ENCODE results near the gene CXCL9. TPM values are rescaled to one million over a fixed set of nuclear protein-coding genes. Genes with fewer than 3 reads are reported as not detected.

Gene CXCL9
- total and polyA plus RNA-seq, 2 experiments from 2014 or later: not detected

GRCh38 chr4:76036855-76037254, 29.5 kb upstream of the CXCL9 start:
- Histone ChIP-seq H3K27me3 (no peaks in the 10 kb centered on the region), H3K9me2 (replicated peaks; ENCODE audit: insufficient read depth) (no peaks in the 10 kb centered on the region), H3K36me3 (replicated peaks; ENCODE audit: insufficient read depth, low read depth) (no peaks in the 10 kb centered on the region), H4K20me1 (ENCODE audit: insufficient read depth, poor library complexity, severe bottlenecking) (no peaks in the 10 kb centered on the region), H3K79me2 (no peaks in the 10 kb centered on the region), H2AFZ (no peak overlapping the region), H3K4me3 (no peak overlapping the region), H3K9me3 (ENCODE audit: low read depth) (no peaks in the 10 kb centered on the region), H3K27ac (no peak overlapping the region), H3K4me2 (no peak overlapping the region), H3K4me1 (ENCODE audit: insufficient read depth) (no peaks in the 10 kb centered on the region)
- 94% methylated on average over 3 of the region's 3 CpGs for WGBS (ENCODE audit: low lambda C conversion rate, missing lambda C conversion rate)
- TF ChIP-seq EZH2 (IDR thresholded peaks at IDR 0.05; ENCODE audit: borderline replicate concordance) (no peak), EZH2phosphoT487 (IDR thresholded peaks at IDR 0.05; ENCODE audit: low read depth, severe bottlenecking, unreplicated experiment) (no peak), CTCF (IDR thresholded peaks at IDR 0.05; ENCODE audit: poor library complexity) (no peak)
- no peak for DNase-seq (ENCODE audit: low spot score)

- H4K20me1 ChIP-seq (ENCODE audit: insufficient read depth, poor library complexity, severe bottlenecking): no peaks in the 10 kb centered on the region
- no peaks in the 10 kb centered on the region for H3K9me2 ChIP-seq (replicated peaks; ENCODE audit: insufficient read depth)
- H3K27me3 ChIP-seq: no peaks in the 10 kb centered on the region
- WGBS (ENCODE audit: low lambda C conversion rate, missing lambda C conversion rate): 91% methylated on average over 2 of the region's 2 CpGs
- no peak for DNase-seq (ENCODE audit: low spot score)
- H3K36me3 ChIP-seq (replicated peaks; ENCODE audit: insufficient read depth, low read depth): no peaks in the 10 kb centered on the region
- no peak within 1 kb of the TSS for H2AFZ ChIP-seq
- no peaks in the 10 kb centered on the region for H3K79me2 ChIP-seq
- H3K4me3 ChIP-seq: no peak within 1 kb of the TSS
- no peak within 1 kb of the TSS for H3K27ac ChIP-seq
- no peaks in the 10 kb centered on the region for H3K4me1 ChIP-seq (ENCODE audit: insufficient read depth)
- no peak within 1 kb of the TSS for H3K4me2 ChIP-seq
- H3K9me3 ChIP-seq (ENCODE audit: low read depth): no peaks in the 10 kb centered on the region
- no peak for TF ChIP-seq EZH2 (IDR thresholded peaks at IDR 0.05; ENCODE audit: borderline replicate concordance)
- TF ChIP-seq EZH2phosphoT487 (IDR thresholded peaks at IDR 0.05; ENCODE audit: low read depth, severe bottlenecking, unreplicated experiment): no peak
- no peak for TF ChIP-seq CTCF (IDR thresholded peaks at IDR 0.05; ENCODE audit: poor library complexity)
These were observed 28.6 kb upstream of the CXCL9 start, which contains the start of gene CXCL11 for GRCh38 chr4:76035799-76036380. Gene CXCL11 (minus strand): TSS chr4:76036070. CDS start chr4:76035987, 83 bp downstream.

GRCh38 chr4:76035141-76035540, 27.8 kb upstream of the CXCL9 start:
- H2AFZ ChIP-seq: no peak overlapping the region

More at GRCh38 chr4:76035141-76035540, 27.8 kb upstream of the CXCL9 start:
- DNase-seq (ENCODE audit: low spot score): no peak
- no peaks in the 10 kb centered on the region for H3K9me3 ChIP-seq (ENCODE audit: low read depth)
- H3K27me3 ChIP-seq: peaks cover 2% of the 10 kb centered on the region
- 62% methylated on average over 3 of the region's 3 CpGs for WGBS (ENCODE audit: low lambda C conversion rate, missing lambda C conversion rate)
- TF ChIP-seq EZH2phosphoT487 (IDR thresholded peaks at IDR 0.05; ENCODE audit: low read depth, severe bottlenecking, unreplicated experiment): no peak
- no peak for TF ChIP-seq EZH2 (IDR thresholded peaks at IDR 0.05; ENCODE audit: borderline replicate concordance)
- TF ChIP-seq CTCF (IDR thresholded peaks at IDR 0.05; ENCODE audit: poor library complexity): no peak
- no peaks in the 10 kb centered on the region for H3K9me2 ChIP-seq (replicated peaks; ENCODE audit: insufficient read depth)
- H3K79me2 ChIP-seq: no peaks in the 10 kb centered on the region
- H3K4me1 ChIP-seq (ENCODE audit: insufficient read depth): no peaks in the 10 kb centered on the region
- no peak overlapping the region for H3K27ac ChIP-seq
- no peak overlapping the region for H3K4me2 ChIP-seq
- no peak overlapping the region for H3K4me3 ChIP-seq
- H3K36me3 ChIP-seq (replicated peaks; ENCODE audit: insufficient read depth, low read depth): no peaks in the 10 kb centered on the region
- no peaks in the 10 kb centered on the region for H4K20me1 ChIP-seq (ENCODE audit: insufficient read depth, poor library complexity, severe bottlenecking)
